DOHH2 (cell line): ENCODE data around the gene IL33.

Experiments used
- H3F3A ChIP-seq: fragments of 200-600 bp; sonication (generic), shearing (Covaris generic); 2 replicates; pipeline ENCODE4 v1.6.0; 2016; ENCODE audit warnings: antibody characterized with exemption, mild to moderate bottlenecking; ENCODE audit not compliant: control insufficient read depth, insufficient read depth
- H3K27ac ChIP-seq: fragments of 200-600 bp; sonication (generic); 2 replicates; pipeline ENCODE4 v1.5.1; 2014; ENCODE audit warnings: low read depth, mild to moderate bottlenecking, low read length, moderate library complexity
- H3K27me3 ChIP-seq: fragments of 200-600 bp; sonication (generic); 2 replicates; pipeline ENCODE4 v1.6.1; 2014; ENCODE audit warnings: mild to moderate bottlenecking, low read length, mixed read lengths; ENCODE audit not compliant: control insufficient read depth
- H3K36me3 ChIP-seq: fragments of 200-600 bp; sonication (generic); 2 replicates; pipeline ENCODE4 v1.6.1; 2014; ENCODE audit warnings: mild to moderate bottlenecking, low read length, moderate library complexity, mixed read lengths; ENCODE audit not compliant: control insufficient read depth
- H3K4me1 ChIP-seq: fragments of 200-600 bp; sonication (generic); 2 replicates; pipeline ENCODE4 v1.6.1; 2014; ENCODE audit warnings: mild to moderate bottlenecking, low read length, mixed read lengths; ENCODE audit not compliant: control insufficient read depth
- H3K4me2 ChIP-seq: fragments of 200-600 bp; sonication (generic); 2 replicates; pipeline ENCODE4 v1.6.0; 2014; ENCODE audit warnings: mild to moderate bottlenecking, low read length, moderate library complexity
- H3K4me3 ChIP-seq: fragments of 200-600 bp; sonication (generic); 2 replicates; pipeline ENCODE4 v1.5.1; 2014; ENCODE audit warnings: mild to moderate bottlenecking, low read length, mixed read lengths
- H3K79me2 ChIP-seq: fragments of 200-600 bp; sonication (generic); 2 replicates; pipeline ENCODE4 v1.6.1; 2014; ENCODE audit warnings: mild to moderate bottlenecking, low read length, mixed read lengths; ENCODE audit not compliant: control insufficient read depth
- H3K9me2 ChIP-seq: fragments of 200-600 bp; sonication (generic); replicated peaks from 2 replicates; pipeline ENCODE4 v1.6.1; 2014; ENCODE audit warnings: mild to moderate bottlenecking, low read length, mixed read lengths; ENCODE audit not compliant: control insufficient read depth
- H3K9me3 ChIP-seq: fragments of 200-600 bp; sonication (generic); 2 replicates; pipeline ENCODE4 v1.6.1; 2014; ENCODE audit warnings: antibody characterized with exemption, low read length, mixed read lengths; ENCODE audit not compliant: control insufficient read depth, insufficient read depth
- H4K20me1 ChIP-seq: fragments of 200-600 bp; sonication (generic); 2 replicates; pipeline ENCODE4 v1.6.0; 2014; ENCODE audit warnings: low read depth, mild to moderate bottlenecking, antibody characterized with exemption, low read length, moderate library complexity; ENCODE audit not compliant: control insufficient read depth, insufficient read depth
- CTCF ChIP-seq: fragments of 200-600 bp; sonication (generic); IDR thresholded peaks from one replicate; pipeline ENCODE4 v1.5.1; 2014; ENCODE audit warnings: antibody characterized with exemption, mild to moderate bottlenecking, low read depth, low read length; ENCODE audit not compliant: poor library complexity, severe bottlenecking
- EZH2phosphoT487 ChIP-seq: fragments of 200-600 bp; sonication (generic); IDR thresholded peaks from 2 replicates; pipeline ENCODE4 v1.6.1; 2017; ENCODE audit warnings: borderline replicate concordance, mild to moderate bottlenecking, antibody characterized with exemption, low read length, moderate library complexity, mixed read lengths

The IL33 gene

GRCh38 chr9:6247266-6247665, 31.7 kb downstream of the IL33 start:
- Histone ChIP-seq H4K20me1 (no peaks in the 10 kb centered on the region), H3K9me2 (no peaks in the 10 kb centered on the region), H3F3A (no peaks in the 10 kb centered on the region), H3K4me2 (no peak overlapping the region), H3K79me2 (no peaks in the 10 kb centered on the region), H3K4me3 (no peak overlapping the region), H3K36me3 (no peaks in the 10 kb centered on the region), H3K4me1 (no peaks in the 10 kb centered on the region), H3K9me3 (no peaks in the 10 kb centered on the region), H3K27ac (no peak overlapping the region), H3K27me3 (peaks cover 12% of the 10 kb centered on the region; the same call in 1 of the 2 replicates)
- TF ChIP-seq EZH2phosphoT487 (no peak), CTCF (no peak)

DNA sequence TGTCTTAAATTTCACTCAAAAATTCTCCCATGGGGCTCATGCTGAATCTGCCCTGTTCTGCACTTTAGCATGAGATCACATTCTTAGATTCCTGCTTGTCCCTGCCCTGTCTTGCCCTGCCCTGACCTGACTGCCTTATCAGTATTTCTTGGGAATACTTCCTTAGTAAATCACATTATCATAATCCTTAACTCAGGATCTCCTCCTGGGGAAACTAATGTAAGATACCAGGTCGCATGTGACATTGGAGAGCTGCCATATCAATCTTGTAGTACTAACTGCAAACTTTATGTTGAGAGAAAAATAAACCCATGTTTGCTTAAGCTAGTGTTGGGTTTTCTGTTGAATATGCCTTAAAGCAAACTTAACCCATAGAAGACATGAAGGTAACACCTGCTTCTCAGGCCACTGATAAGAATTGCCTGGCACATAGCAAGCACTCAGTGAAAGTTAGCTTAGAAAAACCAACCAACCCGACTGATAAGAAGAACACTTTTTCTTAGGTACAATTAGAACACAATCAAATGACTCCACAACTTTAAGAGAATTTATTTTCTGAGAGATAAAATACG, 53.3 kb downstream of the IL33 start:
- TF ChIP-seq CTCF: no peak
- no peak for TF ChIP-seq EZH2phosphoT487

DNA sequence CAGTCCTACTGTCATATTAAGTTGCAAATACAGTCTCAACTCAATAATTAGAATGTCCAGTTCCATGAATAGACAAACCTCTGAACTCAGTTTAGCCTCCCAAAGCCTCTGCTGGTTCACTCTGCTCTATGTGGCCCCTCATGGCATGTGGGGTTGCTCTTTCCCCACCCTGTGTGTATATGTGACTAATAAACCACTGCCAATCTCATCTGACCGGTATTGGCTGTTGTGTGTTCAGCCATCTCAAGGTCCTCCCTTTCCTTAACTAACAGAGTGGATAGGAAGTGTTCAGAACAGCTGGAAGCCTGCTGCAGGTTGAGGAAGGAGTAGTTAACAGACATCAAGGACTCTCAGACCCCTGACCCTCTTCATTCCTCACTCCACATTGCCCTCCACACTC, 55.3 kb downstream of the IL33 start:
- TF ChIP-seq EZH2phosphoT487: no peak
- no peak for TF ChIP-seq CTCF

More for the DNA sequence above, 53.3 kb downstream of the IL33 start:
- Histone ChIP-seq H3K79me2 (no peaks in the 10 kb centered on the region), H3K9me3 (no peaks in the 10 kb centered on the region), H3K36me3 (no peaks in the 10 kb centered on the region), H3K9me2 (no peaks in the 10 kb centered on the region), H3K4me2 (no peak overlapping the region), H3F3A (no peaks in the 10 kb centered on the region), H3K27me3 (0 out of 2 replicates have a peak, but pooled peaks cover 2% of the 10 kb centered on the region), H3K4me3 (no peak overlapping the region), H3K27ac (no peak overlapping the region), H3K4me1 (no peaks in the 10 kb centered on the region), H4K20me1 (no peaks in the 10 kb centered on the region)

More for the DNA sequence above, 55.3 kb downstream of the IL33 start:
- H3K4me1 ChIP-seq: no peaks in the 10 kb centered on the region
- H3K27ac ChIP-seq: no peak overlapping the region
- no peak overlapping the region for H3K4me2 ChIP-seq
- H3K79me2 ChIP-seq: no peaks in the 10 kb centered on the region
- H3K4me3 ChIP-seq: no peak overlapping the region
- no peaks in the 10 kb centered on the region for H3F3A ChIP-seq
- H3K36me3 ChIP-seq: no peaks in the 10 kb centered on the region
- no peaks in the 10 kb centered on the region for H4K20me1 ChIP-seq
- no peaks in the 10 kb centered on the region for H3K9me2 ChIP-seq
- H3K27me3 ChIP-seq: 0 out of 2 replicates have a peak, but pooled peaks cover 2% of the 10 kb centered on the region
- H3K9me3 ChIP-seq: no peaks in the 10 kb centered on the region
